Gastrocnemius medialis (tissue), 4 donors: ENCODE results near the gene COL23A1.

Source experiments
- POLR2A ChIP-seq, 2 donors: fragments of 450-650 bp; IDR thresholded peaks; one replicate each; pipeline ENCODE4 v1.6.1; 2017; ENCODE audit warnings: antibody characterized with exemption in 2 of 2, mild to moderate bottlenecking in 2 of 2, moderate library complexity in 2 of 2
- TF ChIP-seq, protein P1 (sequence below), 5 experiments: fragments of 450-650 bp in 3 of 5; fragments of 200-600 bp in 2 of 5; sonication (generic) in 2 of 5; IDR thresholded peaks in 4 of 5; conservative IDR thresholded peaks in 1 of 5; 1 replicate in 4 of 5; 2 replicates in 1 of 5; pipeline ENCODE4 v1.5.1; 2016 to 2019; ENCODE audit warnings: antibody characterized with exemption in 5 of 5, mild to moderate bottlenecking in 3 of 5, moderate library complexity in 3 of 5

DNA sequence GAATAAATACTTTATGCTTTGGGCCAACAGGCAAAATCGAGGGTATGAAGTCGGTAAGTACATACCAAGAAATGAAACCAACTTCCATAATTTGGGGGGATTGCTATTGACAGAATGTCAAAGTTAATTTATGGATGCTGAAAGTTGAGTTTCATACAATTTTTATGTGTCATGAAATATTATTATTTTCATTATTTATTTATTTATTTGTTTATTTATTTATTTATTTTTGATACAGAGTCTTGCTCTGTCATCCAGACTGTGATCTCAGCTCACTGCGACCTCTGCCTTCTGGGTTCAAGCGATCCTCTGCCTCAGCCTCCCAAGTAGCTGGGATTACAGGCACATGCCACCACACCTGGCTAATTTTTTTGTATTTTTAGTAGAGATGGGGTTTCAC lies 398.5 kb downstream of the COL23A1 start:
- TF ChIP-seq, protein P1, sequence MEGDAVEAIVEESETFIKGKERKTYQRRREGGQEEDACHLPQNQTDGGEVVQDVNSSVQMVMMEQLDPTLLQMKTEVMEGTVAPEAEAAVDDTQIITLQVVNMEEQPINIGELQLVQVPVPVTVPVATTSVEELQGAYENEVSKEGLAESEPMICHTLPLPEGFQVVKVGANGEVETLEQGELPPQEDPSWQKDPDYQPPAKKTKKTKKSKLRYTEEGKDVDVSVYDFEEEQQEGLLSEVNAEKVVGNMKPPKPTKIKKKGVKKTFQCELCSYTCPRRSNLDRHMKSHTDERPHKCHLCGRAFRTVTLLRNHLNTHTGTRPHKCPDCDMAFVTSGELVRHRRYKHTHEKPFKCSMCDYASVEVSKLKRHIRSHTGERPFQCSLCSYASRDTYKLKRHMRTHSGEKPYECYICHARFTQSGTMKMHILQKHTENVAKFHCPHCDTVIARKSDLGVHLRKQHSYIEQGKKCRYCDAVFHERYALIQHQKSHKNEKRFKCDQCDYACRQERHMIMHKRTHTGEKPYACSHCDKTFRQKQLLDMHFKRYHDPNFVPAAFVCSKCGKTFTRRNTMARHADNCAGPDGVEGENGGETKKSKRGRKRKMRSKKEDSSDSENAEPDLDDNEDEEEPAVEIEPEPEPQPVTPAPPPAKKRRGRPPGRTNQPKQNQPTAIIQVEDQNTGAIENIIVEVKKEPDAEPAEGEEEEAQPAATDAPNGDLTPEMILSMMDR (IDR thresholded peaks at IDR 0.05 in 4 of 5, conservative IDR thresholded peaks at IDR 0.05 in 1 of 5): no peak
- TF ChIP-seq POLR2A (IDR thresholded peaks at IDR 0.05): no peak
